ENCODE data around the gene RAET1G.

DNA sequence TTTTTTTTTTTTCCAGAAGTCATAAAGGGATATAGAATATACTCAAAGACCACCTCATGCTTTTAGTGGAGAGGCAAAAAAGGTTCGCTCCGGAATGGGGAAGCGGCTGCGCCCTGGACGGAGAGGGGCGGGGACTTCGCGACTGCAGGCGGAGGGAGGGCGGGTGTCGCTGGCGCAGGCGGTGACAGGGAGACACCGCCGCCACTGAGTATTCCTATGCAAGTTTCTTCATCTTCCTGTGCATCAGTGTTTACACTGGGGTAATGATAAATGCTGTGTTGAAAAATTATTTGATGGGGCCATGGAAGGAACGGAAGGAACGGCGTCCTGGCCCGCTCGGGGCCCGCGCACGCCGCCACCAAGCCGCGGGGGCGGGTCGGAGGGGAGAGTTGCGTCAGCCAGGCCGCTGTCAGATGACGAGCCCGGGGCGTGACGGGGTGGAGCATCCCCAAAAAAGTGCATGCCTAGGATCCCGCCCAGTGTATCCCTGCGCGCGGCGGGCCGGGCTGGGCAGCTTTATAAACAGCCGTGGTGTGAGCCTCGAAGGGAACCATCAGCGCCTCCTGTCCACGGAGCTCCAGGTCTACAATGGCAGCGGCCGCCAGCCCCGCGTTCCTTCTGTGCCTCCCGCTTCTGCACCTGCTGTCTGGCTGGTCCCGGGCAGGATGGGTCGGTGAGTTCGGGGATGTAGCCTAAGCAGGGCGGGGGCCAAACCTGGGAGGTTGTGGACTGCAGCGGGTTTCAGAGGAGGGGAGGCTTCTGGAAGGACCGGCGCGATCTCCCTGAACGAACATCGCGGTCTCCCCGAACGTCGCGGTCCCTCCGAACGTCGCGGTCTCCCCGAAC lies 40.8 kb upstream of the RAET1G start, which contains the start of gene ULBP1:
- TF ChIP-seq, protein P1, sequence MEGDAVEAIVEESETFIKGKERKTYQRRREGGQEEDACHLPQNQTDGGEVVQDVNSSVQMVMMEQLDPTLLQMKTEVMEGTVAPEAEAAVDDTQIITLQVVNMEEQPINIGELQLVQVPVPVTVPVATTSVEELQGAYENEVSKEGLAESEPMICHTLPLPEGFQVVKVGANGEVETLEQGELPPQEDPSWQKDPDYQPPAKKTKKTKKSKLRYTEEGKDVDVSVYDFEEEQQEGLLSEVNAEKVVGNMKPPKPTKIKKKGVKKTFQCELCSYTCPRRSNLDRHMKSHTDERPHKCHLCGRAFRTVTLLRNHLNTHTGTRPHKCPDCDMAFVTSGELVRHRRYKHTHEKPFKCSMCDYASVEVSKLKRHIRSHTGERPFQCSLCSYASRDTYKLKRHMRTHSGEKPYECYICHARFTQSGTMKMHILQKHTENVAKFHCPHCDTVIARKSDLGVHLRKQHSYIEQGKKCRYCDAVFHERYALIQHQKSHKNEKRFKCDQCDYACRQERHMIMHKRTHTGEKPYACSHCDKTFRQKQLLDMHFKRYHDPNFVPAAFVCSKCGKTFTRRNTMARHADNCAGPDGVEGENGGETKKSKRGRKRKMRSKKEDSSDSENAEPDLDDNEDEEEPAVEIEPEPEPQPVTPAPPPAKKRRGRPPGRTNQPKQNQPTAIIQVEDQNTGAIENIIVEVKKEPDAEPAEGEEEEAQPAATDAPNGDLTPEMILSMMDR (conservative IDR thresholded peaks at IDR 0.05; ENCODE audit: low read depth, low read length), result no peak
- TF ChIP-seq EZH2 (IDR thresholded peaks at IDR 0.05; ENCODE audit: low read length, unreplicated experiment) (no peak), EZH2phosphoT487 (IDR thresholded peaks at IDR 0.05; ENCODE audit: borderline replicate concordance, low read length) (no peak)

All from PC-3 (cell line).